Transverse colon (tissue), 4 donors: Measurements from ENCODE around the gene OSGIN1. TPM values are rescaled to one million over a fixed set of nuclear protein-coding genes. Genes with fewer than 3 reads are reported as not detected.
A peak's percentile ranks its signal among the peaks of the same experiment; 100 is the strongest.

Experiments used
- DNase-seq: peaks from one replicate; pipeline ENCODE4 v3.0.0-alpha.2; 2019
- H3K27ac ChIP-seq, 4 donors: fragments of 200-600 bp; sonication (generic); 2 replicates each; pipeline ENCODE4 v1.5.1; 2016 to 2018; ENCODE audit warnings: inconsistent platforms in 4 of 4
- H3K27me3 ChIP-seq: fragments of 200-600 bp; sonication (generic); 2 replicates; pipeline ENCODE4 v1.5.1; 2017; ENCODE audit warnings: inconsistent platforms
- H3K36me3 ChIP-seq, 4 donors: fragments of 200-600 bp; sonication (generic); 2 replicates each; pipeline ENCODE4 v1.5.1; 2017 to 2019; ENCODE audit warnings: inconsistent platforms in 4 of 4
- H3K4me1 ChIP-seq, 4 donors: fragments of 200-600 bp; sonication (generic); 2 replicates each; pipeline ENCODE4 v1.5.1; 2017 to 2020; ENCODE audit warnings: inconsistent platforms in 4 of 4
- H3K4me3 ChIP-seq, 4 donors: fragments of 200-600 bp; sonication (generic); 1 replicate in 1 of 4; 2 replicates in 3 of 4; pipeline versions ENCODE4 v1.5.1 to v1.6.1; 2017 to 2019; ENCODE audit warnings: inconsistent platforms in 4 of 4
- H3K9me3 ChIP-seq, 2 donors: fragments of 200-600 bp; sonication (generic); 2 replicates each; pipeline ENCODE4 v1.5.1; 2017 to 2019; ENCODE audit warnings: inconsistent platforms in 2 of 2
- EP300 ChIP-seq: sonication (generic); formaldehyde crosslinking; IDR thresholded peaks from one replicate; pipeline ENCODE4 v1.6.1; 2017; ENCODE audit warnings: antibody characterized with exemption, low read depth
- POLR2A ChIP-seq: fragments of 450-650 bp; IDR thresholded peaks from one replicate; pipeline ENCODE4 v1.6.1; 2016; ENCODE audit warnings: antibody characterized with exemption, mild to moderate bottlenecking, moderate library complexity
- POLR2AphosphoS5 ChIP-seq, 3 donors: sonication (generic); formaldehyde crosslinking; IDR thresholded peaks; one replicate each; pipeline ENCODE4 v1.6.1; 2016; ENCODE audit warnings: antibody characterized with exemption in 3 of 3
- WGBS, 2 donors: methylation state at CpG; one replicate each; pipeline ENCODE4 v1.1.5; 2018; ENCODE audit warnings: low coverage in 1 of 2; 5-methylcytosine and 5-hydroxymethylcytosine counted together
- in situ Hi-C, 4 donors: fragments of 200-750 bp; cut with MboI; loops; one replicate each; pipeline versions ENCODE4 v1.15.0 to v1.15.1; 2017; ENCODE audit warnings: low sequenced_read_pairs in 3 of 4, low pct_ligation_motif_present in 1 of 4, low pct_unique_long_range_greater_than_20kb in 1 of 4
- intact Hi-C: fragments of 100-400 bp; cut with DNase I; formaldehyde crosslinking; loops from one replicate; pipeline ENCODE4 v1.15.1; 2023; ENCODE audit warnings: low total_unique reads
- total RNA-seq, 4 donors: library from RNA; depleted of rRNA; stranded (reverse); fragments of >200 nt; gene quantifications; one replicate each; pipeline ENCODE4 v1.1.0, GENCODE V29; 2016
- TF ChIP-seq, protein P1 (sequence below), 5 experiments: fragments of 200-600 bp in 3 of 5; fragments of 450-650 bp in 2 of 5; sonication (generic) in 3 of 5; IDR thresholded peaks; 1 replicate in 2 of 5; 2 replicates in 3 of 5; pipeline ENCODE4 v1.5.1; 2016 to 2017; ENCODE audit warnings: antibody characterized with exemption in 5 of 5, inconsistent platforms in 3 of 5, mild to moderate bottlenecking in 2 of 5, moderate library complexity in 1 of 5

OSGIN1 gene
- total RNA-seq, 4 donors from 2014 or later = 10.7 to 26.2 (median 16.7) TPM

DNA sequence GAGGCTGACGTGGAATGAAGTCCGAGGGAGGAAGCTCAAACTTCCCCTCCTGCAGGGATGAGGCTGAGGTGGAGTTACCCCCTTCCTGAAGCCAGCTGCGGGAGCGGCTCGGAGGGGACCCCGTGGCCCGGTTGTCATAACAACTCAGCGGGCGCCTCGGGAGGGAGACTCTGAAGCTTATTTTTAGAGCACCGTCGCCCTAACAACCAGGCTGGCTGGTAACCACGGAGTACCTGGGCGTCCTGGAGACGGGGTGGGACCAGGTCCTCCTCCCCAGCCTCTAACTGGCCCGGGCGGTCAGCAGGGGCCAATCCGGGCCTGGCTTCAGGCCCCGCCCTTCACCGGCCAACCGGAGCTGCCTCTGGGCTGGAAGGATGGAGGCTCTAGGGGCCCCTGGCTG, 42.7 kb downstream of the OSGIN1 start:
- in situ Hi-C loops (no loop called here), intact Hi-C loops (no loop called here)
- no peak overlapping the region for H3K4me3 ChIP-seq
- H3K9me3 ChIP-seq = no peaks in the 10 kb centered on the region
- peak; percentile 17 for DNase-seq
- TF ChIP-seq POLR2A (no peak), EP300 (no peak), POLR2AphosphoS5 (IDR thresholded peaks at IDR 0.05) (no peak)
- TF ChIP-seq, protein P1, sequence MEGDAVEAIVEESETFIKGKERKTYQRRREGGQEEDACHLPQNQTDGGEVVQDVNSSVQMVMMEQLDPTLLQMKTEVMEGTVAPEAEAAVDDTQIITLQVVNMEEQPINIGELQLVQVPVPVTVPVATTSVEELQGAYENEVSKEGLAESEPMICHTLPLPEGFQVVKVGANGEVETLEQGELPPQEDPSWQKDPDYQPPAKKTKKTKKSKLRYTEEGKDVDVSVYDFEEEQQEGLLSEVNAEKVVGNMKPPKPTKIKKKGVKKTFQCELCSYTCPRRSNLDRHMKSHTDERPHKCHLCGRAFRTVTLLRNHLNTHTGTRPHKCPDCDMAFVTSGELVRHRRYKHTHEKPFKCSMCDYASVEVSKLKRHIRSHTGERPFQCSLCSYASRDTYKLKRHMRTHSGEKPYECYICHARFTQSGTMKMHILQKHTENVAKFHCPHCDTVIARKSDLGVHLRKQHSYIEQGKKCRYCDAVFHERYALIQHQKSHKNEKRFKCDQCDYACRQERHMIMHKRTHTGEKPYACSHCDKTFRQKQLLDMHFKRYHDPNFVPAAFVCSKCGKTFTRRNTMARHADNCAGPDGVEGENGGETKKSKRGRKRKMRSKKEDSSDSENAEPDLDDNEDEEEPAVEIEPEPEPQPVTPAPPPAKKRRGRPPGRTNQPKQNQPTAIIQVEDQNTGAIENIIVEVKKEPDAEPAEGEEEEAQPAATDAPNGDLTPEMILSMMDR (IDR thresholded peaks at IDR 0.05) = no peak
- peaks cover 31% of the 10 kb centered on the region for H3K27me3 ChIP-seq
- no peaks in the 10 kb centered on the region for H3K36me3 ChIP-seq
- WGBS, 2 donors = 0 to 16% methylated on average over 7 to 16 of the region's 21 CpGs
- no peak overlapping the region for H3K27ac ChIP-seq
- peaks cover 0 to 4% (median 0%) of the 10 kb centered on the region in 4 donors for H3K4me1 ChIP-seq

- Histone ChIP-seq H3K4me3 (no peak overlapping the region), H3K9me3 (no peaks in the 10 kb centered on the region), H3K27me3 (peaks cover 23% of the 10 kb centered on the region), H3K27ac (no peak overlapping the region), H3K4me1 (peaks cover 0 to 4% (median 0%) of the 10 kb centered on the region in 4 donors), H3K36me3 (no peaks in the 10 kb centered on the region)
- TF ChIP-seq, protein P1 (IDR thresholded peaks at IDR 0.05) = no peak
- TF ChIP-seq EP300 = no peak
- TF ChIP-seq POLR2A = no peak
- no peak for TF ChIP-seq POLR2AphosphoS5 (IDR thresholded peaks at IDR 0.05)
- WGBS, 2 donors = 60 to 83% methylated on average over 1 to 15 of the region's 15 CpGs
- intact Hi-C loops (no loop called here), in situ Hi-C loops (no loop called here)
- no peak for DNase-seq
Measured at GRCh38 chr16:83996481-83997252, 43.6 kb downstream of the OSGIN1 start.

DNA sequence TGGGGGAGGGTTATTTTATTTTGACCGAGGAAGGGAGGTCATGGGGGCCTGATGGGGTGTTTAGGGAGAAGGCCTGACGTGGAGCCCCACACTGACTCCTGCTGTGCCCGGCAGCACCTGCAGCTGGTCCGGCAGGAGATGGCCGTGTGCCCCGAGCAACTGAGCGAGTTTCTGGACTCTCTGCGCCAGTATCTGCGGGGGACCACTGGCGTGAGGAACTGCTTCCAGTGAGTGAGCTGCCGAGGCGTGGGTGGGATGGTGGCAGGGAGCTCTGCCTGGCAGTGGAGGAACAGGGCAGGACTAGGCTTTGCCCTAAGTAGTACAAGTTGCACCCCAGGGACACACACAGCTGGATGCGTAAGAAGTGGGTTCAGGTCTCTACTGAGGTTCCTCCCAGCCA, 45.1 kb downstream of the OSGIN1 start:
- no peaks in the 10 kb centered on the region for H3K9me3 ChIP-seq
- peaks cover 0 to 4% (median 0%) of the 10 kb centered on the region in 4 donors for H3K4me1 ChIP-seq
- H3K4me3 ChIP-seq = no peak overlapping the region
- in situ Hi-C loops = no loop called here
- 94% methylated on average over 13 of the region's 13 CpGs; no CpG with 5 or more reads in 1 of the 2 donors for WGBS, 2 donors
- no peak overlapping the region for H3K27ac ChIP-seq
- intact Hi-C loops = no loop called here
- no peak for DNase-seq
- no peaks in the 10 kb centered on the region for H3K36me3 ChIP-seq
- H3K27me3 ChIP-seq = peaks cover 20% of the 10 kb centered on the region
- TF ChIP-seq POLR2AphosphoS5 (IDR thresholded peaks at IDR 0.05) (no peak), EP300 (no peak), POLR2A (no peak)
- TF ChIP-seq, protein P1 (IDR thresholded peaks at IDR 0.05) = no peak

DNA sequence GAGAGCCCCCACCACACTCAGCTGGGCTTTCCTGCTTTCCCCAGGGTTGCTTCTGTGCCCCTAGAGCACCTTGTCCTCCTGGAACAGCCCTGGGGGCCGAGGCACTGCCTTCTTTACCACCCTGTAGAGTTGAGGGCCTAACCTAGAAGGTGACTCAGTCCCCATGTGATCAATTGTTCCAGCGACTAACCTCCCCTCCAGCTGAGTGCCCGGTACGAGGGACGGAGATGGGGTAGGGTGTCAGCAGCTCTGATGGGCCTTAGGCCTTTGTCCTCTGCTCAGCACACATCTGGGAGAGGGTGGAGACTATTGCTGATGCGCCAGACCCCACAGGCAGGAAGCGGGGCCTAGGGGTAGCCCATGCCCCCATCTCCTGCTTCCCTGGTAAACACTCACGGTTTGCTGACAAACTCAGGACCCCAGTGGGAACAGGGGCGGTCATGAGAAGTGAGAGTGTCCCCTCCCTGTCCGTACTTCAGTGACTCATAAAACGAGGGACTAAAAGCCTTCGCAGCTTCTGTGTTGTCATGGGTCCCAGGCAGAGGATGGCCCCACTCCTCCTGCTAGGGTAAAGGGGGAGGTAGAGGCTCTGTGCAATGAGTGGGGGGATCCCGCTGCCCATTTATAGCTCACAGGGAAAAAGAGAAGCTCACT, 48.1 kb downstream of the OSGIN1 start:
- 74% methylated on average over 13 of the region's 13 CpGs; no CpG with 5 or more reads in 1 of the 2 donors for WGBS, 2 donors

More for the DNA sequence above, 48.1 kb downstream of the OSGIN1 start:
- H3K4me1 ChIP-seq = no peaks in the 10 kb centered on the region
- H3K9me3 ChIP-seq = no peaks in the 10 kb centered on the region
- no peaks in the 10 kb centered on the region for H3K36me3 ChIP-seq
- intact Hi-C loops = no loop called here
- no peak overlapping the region for H3K4me3 ChIP-seq
- H3K27ac ChIP-seq = no peak overlapping the region
- in situ Hi-C loops = no loop called here
- peaks cover 12% of the 10 kb centered on the region for H3K27me3 ChIP-seq
- TF ChIP-seq POLR2A = no peak
- TF ChIP-seq, protein P1 (IDR thresholded peaks at IDR 0.05) = no peak
- no peak for TF ChIP-seq EP300
- no peak for TF ChIP-seq POLR2AphosphoS5 (IDR thresholded peaks at IDR 0.05)
- no peak for DNase-seq
